Neuronal stem cell (in vitro differentiated cells): ENCODE data around the gene AATK.

ENCODE experiments used
- DNase-seq: peaks from one replicate; pipeline ENCODE4 v3.0.0-alpha.2; 2013; ENCODE audit warnings: low spot score
- H2AFZ ChIP-seq: one replicate; pipeline ENCODE4 v1.6.1; 2013; ENCODE audit warnings: mild to moderate bottlenecking, low read length, inconsistent platforms
- H2AK5ac ChIP-seq: 2 replicates; pipeline ENCODE4 v1.6.1; 2013; ENCODE audit warnings: low read depth, mild to moderate bottlenecking, inconsistent platforms, low read length, moderate library complexity, mixed read lengths
- H2BK120ac ChIP-seq: 2 replicates; pipeline ENCODE4 v1.6.1; 2013; ENCODE audit warnings: low read depth, mild to moderate bottlenecking, inconsistent platforms, low read length, moderate library complexity, mixed read lengths
- H2BK12ac ChIP-seq: one replicate; pipeline ENCODE4 v1.6.1; 2013; ENCODE audit warnings: low read length, inconsistent platforms
- H2BK15ac ChIP-seq: 2 replicates; pipeline ENCODE4 v1.6.1; 2013; ENCODE audit warnings: mild to moderate bottlenecking, low read length, inconsistent platforms, mixed read lengths
- H2BK5ac ChIP-seq: one replicate; pipeline ENCODE4 v1.6.1; 2013; ENCODE audit warnings: inconsistent platforms, mild to moderate bottlenecking, low read length, moderate library complexity
- H3K14ac ChIP-seq: one replicate; pipeline ENCODE4 v1.6.1; 2013; ENCODE audit warnings: low read length, inconsistent platforms
- H3K18ac ChIP-seq: 2 replicates; pipeline ENCODE4 v1.6.1; 2013; ENCODE audit warnings: low read length, inconsistent platforms
- H3K23ac ChIP-seq: 2 replicates; pipeline ENCODE4 v1.6.1; 2013; ENCODE audit warnings: low read depth, mild to moderate bottlenecking, mixed read lengths, low read length, inconsistent platforms; ENCODE audit not compliant: poor library complexity
- H3K27ac ChIP-seq: replicated peaks from 3 replicates; pipeline ENCODE4 v1.5.1; 2013; ENCODE audit warnings: low read length, inconsistent platforms
- H3K27me3 ChIP-seq, 3 experiments: 2 replicates each; pipeline ENCODE4 v1.6.1; 2013; ENCODE audit warnings: low read length in 3 of 3, mild to moderate bottlenecking in 2 of 3, inconsistent platforms in 1 of 3, low read depth in 1 of 3, mixed read lengths in 1 of 3, moderate library complexity in 1 of 3; ENCODE audit not compliant: control insufficient read depth in 3 of 3, insufficient read depth in 3 of 3
- H3K36me3 ChIP-seq, 2 donors: replicated peaks in 1 of 2; 2 replicates each; pipeline ENCODE4 v1.6.1; 2013; ENCODE audit warnings: low read length in 2 of 2; ENCODE audit not compliant: control insufficient read depth in 2 of 2, insufficient read depth in 2 of 2
- H3K4ac ChIP-seq: 2 replicates; pipeline ENCODE4 v1.6.1; 2013; ENCODE audit warnings: inconsistent platforms, mild to moderate bottlenecking, low read length, moderate library complexity
- H3K4me1 ChIP-seq, 2 donors: 1 replicate in 1 of 2; 2 replicates in 1 of 2; pipeline ENCODE4 v1.6.1; 2013; ENCODE audit warnings: low read length in 2 of 2, low read depth in 1 of 2; ENCODE audit not compliant: control insufficient read depth in 2 of 2, insufficient read depth in 1 of 2
- H3K4me2 ChIP-seq: one replicate; pipeline ENCODE4 v1.6.1; 2013; ENCODE audit warnings: mild to moderate bottlenecking, low read length, inconsistent platforms; ENCODE audit not compliant: insufficient read depth, poor library complexity, severe bottlenecking
- H3K4me3 ChIP-seq, 2 donors: 2 replicates each; pipeline ENCODE4 v1.5.1; 2013; ENCODE audit warnings: low read length in 2 of 2, mild to moderate bottlenecking in 2 of 2, inconsistent platforms in 1 of 2, moderate library complexity in 1 of 2
- H3K79me1 ChIP-seq: one replicate; pipeline ENCODE4 v1.6.1; 2013; ENCODE audit warnings: low read depth, mild to moderate bottlenecking, inconsistent platforms, low read length, moderate library complexity
- H3K9ac ChIP-seq: one replicate; pipeline ENCODE4 v1.6.1; 2013; ENCODE audit warnings: mild to moderate bottlenecking, low read depth, low read length, inconsistent platforms; ENCODE audit not compliant: poor library complexity
- H3K9me3 ChIP-seq, 2 donors: replicated peaks in 1 of 2; 2 replicates each; pipeline versions ENCODE3 to v1.6.1; 2013; ENCODE audit warnings: low read length in 2 of 2, mild to moderate bottlenecking in 2 of 2, inconsistent platforms in 1 of 2, low read depth in 1 of 2, mixed read lengths in 1 of 2, moderate library complexity in 1 of 2; ENCODE audit not compliant: control insufficient read depth in 2 of 2, insufficient read depth in 1 of 2
- H4K8ac ChIP-seq: one replicate; pipeline ENCODE4 v1.6.1; 2013; ENCODE audit warnings: low read depth, mild to moderate bottlenecking, inconsistent platforms, low read length, moderate library complexity
- H4K91ac ChIP-seq: one replicate; pipeline ENCODE4 v1.6.1; 2013; ENCODE audit warnings: low read length, low read depth, mild to moderate bottlenecking, inconsistent platforms; ENCODE audit not compliant: poor library complexity
- WGBS, 2 donors: extraction: QIAGEN DNeasy Blood & Tissue Kit; methylation state at CpG; one replicate each; pipeline ENCODE4 v1.1.7; 2013; ENCODE audit warnings: missing lambda C conversion rate in 2 of 2, mixed read lengths in 1 of 2; ENCODE audit not compliant: insufficient read length in 2 of 2, insufficient replicate concordance in 1 of 2; ENCODE audit errors: extremely low coverage in 2 of 2; 5-methylcytosine and 5-hydroxymethylcytosine counted together

The AATK gene

DNA sequence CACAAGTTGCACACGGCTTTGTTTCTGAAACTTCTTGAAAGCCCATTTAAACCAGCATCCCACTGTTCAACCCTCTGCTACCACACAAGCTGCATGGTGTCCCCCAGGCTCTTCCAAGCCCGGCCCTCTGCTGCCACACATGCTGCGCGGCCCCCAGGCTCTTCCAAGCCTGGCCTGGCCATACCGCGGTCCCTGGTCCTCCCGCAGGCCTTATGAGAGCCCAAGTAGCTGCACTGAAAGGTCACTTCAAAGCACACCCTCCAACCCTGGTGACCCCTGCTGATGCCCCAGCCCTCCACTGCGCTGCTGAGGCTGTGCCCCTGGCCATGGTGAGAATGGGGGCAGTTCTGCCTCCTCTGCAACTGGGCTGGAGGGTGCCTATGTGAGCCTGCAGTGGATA is 26.6 kb downstream of the AATK start:
- no peak overlapping the region for H2BK120ac ChIP-seq
- H3K27me3 ChIP-seq, result no peaks in the 10 kb centered on the region
- no peak overlapping the region for H4K8ac ChIP-seq
- WGBS, 2 donors, result no CpG with 5 or more reads among the region's 8 CpGs
- H3K79me1 ChIP-seq, result peaks cover 11% of the 10 kb centered on the region
- H3K4ac ChIP-seq, result no peak overlapping the region
- no peak overlapping the region for H3K9ac ChIP-seq
- H2BK5ac ChIP-seq, result no peak overlapping the region
- H4K91ac ChIP-seq, result no peak overlapping the region
- peaks cover 0 to 14% of the 10 kb centered on the region in 2 donors for H3K9me3 ChIP-seq
- no peak overlapping the region for H3K27ac ChIP-seq
- no peak for DNase-seq
- peaks cover 0 to 3% of the 10 kb centered on the region in 2 donors for H3K36me3 ChIP-seq
- H2BK15ac ChIP-seq, result peak overlapping the region; percentile 14
- H2BK12ac ChIP-seq, result no peak overlapping the region
- H3K4me1 ChIP-seq, result peaks cover 4 to 9% of the 10 kb centered on the region in 2 donors
- peak overlapping the region; percentile 59 for H3K18ac ChIP-seq
- H3K14ac ChIP-seq, result peak overlapping the region; percentile 31
- no peak overlapping the region for H3K4me3 ChIP-seq
- peak overlapping the region; percentile 71 for H2AK5ac ChIP-seq
- H2AFZ ChIP-seq, result no peak overlapping the region
- H3K23ac ChIP-seq, result no peak overlapping the region
- no peak overlapping the region for H3K4me2 ChIP-seq

DNA sequence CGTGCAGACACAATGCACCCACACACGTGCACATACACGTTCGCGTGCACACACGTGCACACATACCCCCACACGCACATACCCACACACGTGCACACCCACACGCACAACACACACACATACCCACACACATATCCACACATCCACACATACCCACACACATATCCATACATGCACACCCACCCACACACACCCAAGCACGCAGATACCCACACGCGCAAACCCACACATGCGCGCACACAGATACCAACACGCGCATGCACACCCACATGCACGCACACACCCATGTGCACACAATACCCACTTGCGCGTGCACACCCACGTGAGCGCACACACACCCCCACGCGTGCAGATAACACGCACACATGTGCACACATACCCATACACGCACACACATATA is 27.5 kb downstream of the AATK start:
- Histone ChIP-seq H2BK12ac (peak overlapping the region; percentile 97), H4K91ac (peak overlapping the region; percentile 39), H4K8ac (peak overlapping the region; percentile 52), H3K18ac (peak overlapping the region; percentile 91), H3K9me3 (peaks cover 0 to 14% of the 10 kb centered on the region in 2 donors), H3K9ac (peak overlapping the region; percentile 80), H3K36me3 (peaks cover 0 to 3% of the 10 kb centered on the region in 2 donors), H3K23ac (peak overlapping the region; percentile 97), H2BK15ac (no peak overlapping the region), H3K4me2 (no peak overlapping the region), H3K27ac (peak overlapping the region; percentile 17), H3K14ac (peak overlapping the region; percentile 59), H2BK120ac (no peak overlapping the region), H3K27me3 (no peaks in the 10 kb centered on the region), H3K4ac (peak overlapping the region; percentile 66), H2AK5ac (no peak overlapping the region), H3K79me1 (peaks cover 11% of the 10 kb centered on the region), H3K4me3 (peak overlapping the region in 1 of 2 donors; percentile 71), H3K4me1 (peaks cover 7 to 17% of the 10 kb centered on the region in 2 donors), H2AFZ (no peak overlapping the region), H2BK5ac (no peak overlapping the region)
- 100% methylated on average over 1 of the region's 25 CpGs; no CpG with 5 or more reads in 1 of the 2 donors for WGBS, 2 donors
- no peak for DNase-seq

GRCh38 chr17:81138083-81138482 is 27.9 kb downstream of the AATK start:
- Histone ChIP-seq H3K4me3 (peak overlapping the region in 1 of 2 donors; percentile 71), H3K27me3 (no peaks in the 10 kb centered on the region), H2BK12ac (no peak overlapping the region), H3K18ac (peak overlapping the region; percentile 91), H2BK15ac (no peak overlapping the region), H4K91ac (peak overlapping the region; percentile 38), H3K27ac (peak overlapping the region; percentile 17), H3K79me1 (peaks cover 11% of the 10 kb centered on the region), H2BK120ac (no peak overlapping the region), H3K9ac (peak overlapping the region; percentile 80), H3K9me3 (peaks cover 0 to 14% of the 10 kb centered on the region in 2 donors), H2BK5ac (no peak overlapping the region), H3K4me2 (no peak overlapping the region), H3K36me3 (peaks cover 0 to 3% of the 10 kb centered on the region in 2 donors), H3K23ac (peak overlapping the region; percentile 94), H2AFZ (no peak overlapping the region), H3K4ac (peak overlapping the region; percentile 57), H3K4me1 (peaks cover 11 to 21% of the 10 kb centered on the region in 2 donors), H2AK5ac (peak overlapping the region; percentile 15), H3K14ac (peak overlapping the region; percentile 59), H4K8ac (no peak overlapping the region)
- WGBS, 2 donors, result no CpG with 5 or more reads among the region's 15 CpGs
- DNase-seq, result no peak

DNA sequence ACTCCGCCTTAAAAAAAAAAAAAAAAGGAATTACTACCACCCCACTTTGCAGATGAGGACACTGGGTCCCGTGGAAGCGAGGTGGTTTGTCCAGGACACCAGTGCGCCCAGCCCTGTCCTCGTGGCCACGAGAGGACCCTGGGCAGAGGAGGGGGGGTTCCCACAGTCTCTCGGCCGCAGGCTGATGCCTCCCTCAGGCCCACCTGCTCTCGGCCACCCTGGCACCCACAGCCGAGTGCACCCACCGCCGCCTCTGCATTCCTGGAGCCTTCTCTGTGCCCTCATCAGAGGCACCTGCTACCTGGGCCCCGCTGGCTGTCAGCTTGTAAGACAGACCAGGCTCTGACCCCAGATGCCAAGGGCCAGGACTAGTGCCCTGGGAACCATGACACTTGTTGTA is 28.8 kb downstream of the AATK start:
- no peak overlapping the region for H2BK120ac ChIP-seq
- H2AK5ac ChIP-seq, result peak overlapping the region; percentile 15
- H3K79me1 ChIP-seq, result peaks cover 12% of the 10 kb centered on the region
- H2BK12ac ChIP-seq, result no peak overlapping the region
- H4K8ac ChIP-seq, result no peak overlapping the region
- H4K91ac ChIP-seq, result peak overlapping the region; percentile 38
- H2BK5ac ChIP-seq, result no peak overlapping the region
- no peaks in the 10 kb centered on the region for H3K27me3 ChIP-seq
- H3K14ac ChIP-seq, result peak overlapping the region; percentile 38
- H3K18ac ChIP-seq, result peak overlapping the region; percentile 64
- no peak overlapping the region for H2BK15ac ChIP-seq
- H3K9me3 ChIP-seq, result peaks cover 0 to 14% of the 10 kb centered on the region in 2 donors
- no peak overlapping the region for H3K4ac ChIP-seq
- H3K9ac ChIP-seq, result peak overlapping the region; percentile 80
- no peak for DNase-seq
- peaks cover 0 to 3% of the 10 kb centered on the region in 2 donors for H3K36me3 ChIP-seq
- WGBS, 2 donors, result no CpG with 5 or more reads among the region's 13 CpGs
- H2AFZ ChIP-seq, result no peak overlapping the region
- peak overlapping the region; percentile 94 for H3K23ac ChIP-seq
- no peak overlapping the region for H3K27ac ChIP-seq
- H3K4me1 ChIP-seq, result peaks cover 14 to 22% of the 10 kb centered on the region in 2 donors
- H3K4me2 ChIP-seq, result no peak overlapping the region
- H3K4me3 ChIP-seq, result no peak overlapping the region
